ENCODE data around the gene ARHGAP32.
"Not testable (repeated sequence)": the region's sequence is repeated elsewhere in the genome, so short reads cannot be mapped to it uniquely, and the experiment has no call there.

The ARHGAP32 gene

GRCh38 chr11:129034001-129034400 is 158.1 kb downstream of the ARHGAP32 start:
- no peak for DNase-seq (ENCODE audit: low read depth)

DNA sequence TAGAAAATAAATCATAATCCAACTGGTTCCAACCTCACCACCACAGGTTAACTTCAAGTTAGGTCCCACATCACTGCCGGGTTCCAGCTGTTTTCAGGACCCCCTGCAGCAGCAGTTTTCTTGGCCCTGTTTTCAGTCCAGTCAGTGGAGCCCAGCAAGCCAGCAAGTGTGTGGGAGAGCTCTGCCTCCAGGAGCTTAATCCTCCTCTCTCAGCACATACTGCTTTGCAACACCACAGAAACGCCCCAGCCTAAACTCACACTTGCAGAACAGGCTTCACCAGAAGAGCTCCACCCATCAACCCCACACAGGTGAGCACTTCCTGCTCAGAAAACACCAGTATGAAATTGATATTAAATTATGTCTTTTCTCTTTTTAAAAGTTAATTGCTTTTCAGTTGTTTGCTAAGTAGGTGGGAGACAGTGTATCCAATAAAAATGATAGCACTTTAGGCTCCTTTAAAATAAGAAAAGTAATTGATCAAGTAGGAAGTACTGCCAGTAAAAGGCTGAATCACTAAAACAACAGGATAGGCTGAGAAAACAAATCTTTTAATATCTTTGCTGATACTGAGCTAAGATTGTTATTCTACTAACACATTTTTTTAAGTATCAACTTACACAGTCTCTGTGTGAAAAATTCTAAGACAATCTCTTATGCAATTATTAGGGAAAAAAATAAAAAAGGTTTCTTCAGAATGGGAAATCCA is 168.0 kb downstream of the ARHGAP32 start:
- peak; percentile 52 for DNase-seq (ENCODE audit: low read depth)

DNA sequence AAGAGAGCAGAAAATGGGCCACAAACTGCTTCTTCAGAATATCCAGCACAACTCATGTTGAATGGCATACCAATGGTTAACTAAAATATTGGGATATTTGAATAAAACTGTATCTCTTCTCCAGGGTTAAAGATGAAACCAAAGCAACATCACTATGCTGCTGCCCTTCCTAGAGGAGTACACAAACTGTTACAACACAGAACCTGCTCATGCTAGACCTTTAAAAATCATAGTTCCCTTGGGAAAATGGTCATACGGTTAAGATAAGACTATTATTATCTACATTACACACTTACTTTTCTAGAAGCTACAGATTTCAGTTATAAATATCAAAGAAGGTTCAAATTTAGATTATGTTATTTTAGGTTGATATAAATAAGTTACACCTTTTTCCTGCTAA is 170.8 kb downstream of the ARHGAP32 start:
- no peak for DNase-seq (ENCODE audit: low read depth)

DNA sequence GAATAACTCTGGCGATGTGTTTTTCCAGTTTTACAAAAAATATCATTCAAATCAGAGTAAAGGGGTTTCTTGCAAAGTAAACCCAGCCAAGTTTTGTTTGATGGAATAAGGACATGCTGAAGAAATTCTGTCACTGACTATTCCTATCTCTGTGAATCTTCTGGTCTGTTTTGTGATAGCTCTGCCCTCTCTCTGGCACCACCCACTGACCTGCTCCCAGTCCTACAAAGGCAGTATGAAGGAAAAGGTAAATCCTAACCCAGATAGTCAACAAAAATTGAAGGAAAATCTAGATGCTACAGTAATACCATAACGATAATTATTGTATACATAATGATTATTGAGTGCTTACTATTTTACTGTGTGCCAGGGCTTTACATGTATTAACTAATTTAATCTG is 173.1 kb downstream of the ARHGAP32 start:
- DNase-seq (ENCODE audit: low read depth): no peak

- DNase-seq (ENCODE audit: low read depth): no peak
Observed at GRCh38 chr11:129018126-129018525, 174.0 kb downstream of the ARHGAP32 start.

GRCh38 chr11:129013737-129014475 is 178.2 kb downstream of the ARHGAP32 start:
- DNase-seq (ENCODE audit: low read depth): peak; percentile 9

- DNase-seq (ENCODE audit: low read depth): no peak
Observed at GRCh38 chr11:129012880-129013279, 179.2 kb downstream of the ARHGAP32 start.

DNA sequence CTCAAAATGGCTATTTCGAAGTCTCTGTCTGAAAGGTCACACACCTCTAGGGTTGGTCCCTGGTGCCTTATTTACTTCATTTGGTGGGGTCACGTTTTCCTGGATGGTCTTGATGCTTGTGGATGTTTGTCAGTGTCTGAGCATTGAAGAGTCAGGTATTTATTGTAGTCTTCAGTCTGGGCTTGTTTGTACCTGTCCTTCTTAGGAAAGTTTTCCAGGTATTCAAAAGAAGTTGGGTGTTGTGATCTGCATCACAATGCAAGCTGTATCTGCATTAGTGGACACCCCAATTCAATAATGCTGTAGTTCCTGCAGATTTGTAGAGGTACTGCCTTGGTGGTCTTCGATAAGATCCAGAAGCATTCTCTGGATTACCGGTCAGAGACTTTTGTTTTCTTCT is 186.0 kb downstream of the ARHGAP32 start:
- DNase-seq (ENCODE audit: low read depth): no peak

- not testable (repeated sequence) for DNase-seq (ENCODE audit: low read depth)
Observed at GRCh38 chr11:128999165-128999564, 193.0 kb downstream of the ARHGAP32 start.

DNA sequence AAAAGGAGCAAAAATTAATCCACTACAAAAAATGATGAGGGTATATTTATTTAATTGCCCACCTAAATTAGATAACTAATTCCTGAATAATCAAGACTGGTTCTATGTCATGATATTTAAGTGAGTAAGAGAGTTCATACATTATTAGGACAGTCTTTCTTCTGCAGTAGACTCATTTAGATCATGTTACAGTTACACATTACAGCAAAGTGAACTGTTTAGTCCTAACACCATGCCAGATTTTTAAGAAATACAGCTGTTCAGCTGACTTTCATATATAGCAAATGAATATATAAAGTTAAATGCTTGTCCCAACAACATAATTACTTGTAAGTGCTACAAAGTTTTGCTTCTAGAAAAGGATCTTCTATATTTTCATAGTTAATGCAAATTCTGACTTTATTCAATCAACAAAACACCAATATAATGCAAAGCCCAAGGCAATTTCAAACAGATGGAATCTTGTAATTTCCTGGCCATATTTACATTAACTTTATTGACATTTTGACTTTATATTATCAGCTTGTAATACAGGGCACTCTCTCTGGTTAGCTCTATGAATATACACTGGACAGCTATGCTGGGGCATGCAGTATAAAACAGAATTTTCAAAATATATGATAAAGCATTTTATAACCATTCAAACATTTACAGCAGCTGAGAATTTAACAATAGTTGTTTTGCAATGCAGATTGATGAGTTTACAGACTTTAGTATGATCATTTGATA is 203.7 kb downstream of the ARHGAP32 start:
- DNase-seq (ENCODE audit: low read depth): no peak

GRCh38 chr11:128985880-128986279 is 206.2 kb downstream of the ARHGAP32 start:
- DNase-seq (ENCODE audit: low read depth): no peak

DNA sequence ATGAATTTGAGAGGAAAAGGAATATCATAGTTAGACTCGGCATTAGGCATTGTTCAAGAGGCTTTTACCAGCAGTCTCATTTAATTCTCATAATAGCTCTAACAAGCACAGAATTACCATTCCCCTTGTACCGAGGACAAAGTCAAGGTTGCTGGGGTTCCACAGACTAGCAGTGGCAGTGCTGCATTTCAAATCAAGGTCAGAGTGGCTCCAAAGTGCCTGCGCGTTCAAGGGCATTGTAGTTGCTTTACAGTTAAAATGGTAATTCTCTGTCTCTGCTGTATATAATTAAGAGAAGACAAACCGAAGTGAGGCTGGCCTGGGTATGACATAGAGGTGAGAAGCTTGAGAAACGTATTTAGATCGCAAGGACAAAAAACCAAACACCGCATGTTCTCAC is 209.1 kb downstream of the ARHGAP32 start:
- no peak for DNase-seq (ENCODE audit: low read depth)

GRCh38 chr11:128981254-128981653 is 210.9 kb downstream of the ARHGAP32 start:
- DNase-seq (ENCODE audit: low read depth): peak; percentile 74

DNA sequence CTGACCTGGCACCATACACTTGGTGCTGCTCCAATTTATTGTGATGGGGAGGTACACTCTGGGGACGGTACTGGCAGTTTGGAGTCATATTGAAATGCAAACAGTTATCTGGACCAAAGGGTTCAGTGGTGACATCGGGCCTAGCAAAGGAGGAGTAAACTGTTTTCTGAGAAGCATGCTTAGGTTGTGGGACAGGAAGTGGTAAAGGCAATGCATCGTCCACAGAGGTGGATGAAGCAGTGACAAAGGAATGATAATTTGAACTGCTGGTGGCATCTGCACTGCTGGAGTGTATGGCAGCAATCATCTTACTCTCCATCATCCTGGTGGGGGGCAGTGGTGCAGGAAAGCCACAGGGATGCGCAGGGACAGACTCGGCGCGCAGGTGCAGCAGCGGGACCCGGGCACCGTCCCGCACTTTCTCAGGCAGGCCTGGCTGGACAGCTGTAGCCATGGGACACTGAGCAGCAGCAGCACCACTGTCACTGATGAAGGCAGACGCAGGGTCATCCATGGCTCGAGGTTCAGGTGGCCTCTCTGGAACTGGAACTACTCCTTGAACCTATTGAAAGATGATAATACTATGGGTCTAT is 221.4 kb downstream of the ARHGAP32 start:
- no peak for DNase-seq (ENCODE audit: low read depth)

DNA sequence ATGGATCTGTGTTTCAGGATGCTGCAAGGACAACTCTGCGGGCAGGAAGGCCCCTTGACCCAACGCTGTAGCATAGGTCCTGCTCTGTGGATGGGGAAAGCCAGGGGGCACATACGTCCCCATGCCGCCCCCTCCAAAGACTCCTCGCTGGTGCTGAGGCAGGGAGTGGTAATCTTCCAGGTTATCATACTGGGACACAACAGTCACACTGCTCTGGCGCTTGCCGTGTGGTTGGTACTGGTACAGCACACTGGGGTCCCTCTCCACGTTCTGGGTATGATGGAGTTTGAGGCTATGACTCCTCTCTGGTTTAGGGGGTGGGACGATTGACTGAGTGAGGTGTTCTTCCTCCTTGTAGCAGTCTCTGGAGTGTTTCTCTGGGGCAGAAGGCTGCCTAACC is 223.2 kb downstream of the ARHGAP32 start:
- no peak for DNase-seq (ENCODE audit: low read depth)

- no peak for DNase-seq (ENCODE audit: low read depth)
Observed at GRCh38 chr11:128967578-128967977, 224.5 kb downstream of the ARHGAP32 start.

GRCh38 chr11:128965485-128965884 is 226.6 kb downstream of the ARHGAP32 start:
- DNase-seq (ENCODE audit: low read depth): no peak

GRCh38 chr11:128964463-128964930 is 227.6 kb downstream of the ARHGAP32 start:
- DNase-seq (ENCODE audit: low read depth): no peak

- peak; percentile 28 for DNase-seq (ENCODE audit: low read depth)
Observed at GRCh38 chr11:128963744-128964325, 228.3 kb downstream of the ARHGAP32 start.

DNA sequence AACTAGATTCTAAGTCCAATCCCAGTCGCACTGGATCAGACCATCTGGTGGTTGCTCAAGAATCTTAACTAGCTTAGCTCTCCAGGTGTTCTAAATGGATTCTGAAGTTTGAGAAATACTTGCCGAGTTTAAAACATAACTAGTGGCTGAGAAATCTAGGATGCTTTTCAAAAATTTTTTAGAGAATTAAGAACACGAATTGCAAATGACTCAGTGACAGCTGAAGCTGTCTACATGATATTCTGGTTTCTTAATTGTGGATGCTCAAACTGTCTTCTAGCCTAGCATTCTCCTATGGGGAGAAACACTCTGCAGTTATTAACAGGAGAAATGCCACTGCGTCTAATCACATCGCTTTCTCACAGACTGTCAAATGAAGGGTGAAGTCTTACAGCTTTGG is 229.2 kb downstream of the ARHGAP32 start:
- DNase-seq (ENCODE audit: low read depth): no peak

GRCh38 chr11:128961645-128962044 is 230.5 kb downstream of the ARHGAP32 start:
- DNase-seq (ENCODE audit: low read depth): no peak

DNA sequence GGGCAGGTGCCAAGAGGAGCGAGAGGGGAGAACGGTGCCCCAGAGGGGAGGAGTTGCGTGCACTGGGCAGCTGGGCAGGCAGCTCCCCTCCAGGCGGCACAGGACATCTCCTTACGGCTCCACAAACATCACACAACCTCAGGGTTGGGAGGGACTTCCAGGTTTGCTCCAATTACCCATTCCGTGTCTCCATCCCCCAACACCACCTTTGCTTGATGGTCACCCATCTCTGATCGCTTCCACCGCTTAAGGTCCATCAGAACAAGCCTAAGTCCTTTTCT is 235.0 kb downstream of the ARHGAP32 start:
- DNase-seq (ENCODE audit: low read depth): no peak
